Immature natural killer cell (primary cell): ENCODE measurements around the gene CAMK1D. TPM values are rescaled to one million over a fixed set of nuclear protein-coding genes. Genes with fewer than 3 reads are reported as not detected.
"Not testable (repeated sequence)": the region's sequence is repeated elsewhere in the genome, so short reads cannot be mapped to it uniquely, and the experiment has no call there.

Experiments
- DNase-seq, 3 donors: peaks; one replicate each; pipeline ENCODE4 v3.0.0; 2022; ENCODE audit warnings: mixed read lengths in 1 of 3
- H3K27ac Mint-ChIP-seq, 6 donors: one replicate each; pipeline ENCODE4 v1.8.0; 2020; ENCODE audit warnings: mixed read lengths in 6 of 6, mild to moderate bottlenecking in 5 of 6, inconsistent platforms in 4 of 6, moderate library complexity in 3 of 6
- H3K27me3 Mint-ChIP-seq, 3 donors: one replicate each; pipeline ENCODE4 v1.8.0; 2020 to 2021; ENCODE audit warnings: low read depth in 3 of 3, mild to moderate bottlenecking in 3 of 3, mixed read lengths in 3 of 3, moderate library complexity in 3 of 3, inconsistent platforms in 1 of 3
- H3K36me3 Mint-ChIP-seq, 3 donors: one replicate each; pipeline ENCODE4 v1.8.0; 2020; ENCODE audit warnings: mixed read lengths in 3 of 3, inconsistent platforms in 2 of 3, mild to moderate bottlenecking in 2 of 3
- H3K4me1 Mint-ChIP-seq, 2 donors: one replicate each; pipeline ENCODE4 v1.8.0; 2020; ENCODE audit warnings: inconsistent platforms in 2 of 2, mild to moderate bottlenecking in 2 of 2, mixed read lengths in 2 of 2, moderate library complexity in 1 of 2
- H3K4me3 Mint-ChIP-seq, 5 donors: one replicate each; pipeline ENCODE4 v1.8.0; 2020; ENCODE audit warnings: mild to moderate bottlenecking in 5 of 5, mixed read lengths in 5 of 5, inconsistent platforms in 3 of 5, moderate library complexity in 3 of 5
- H3K9me3 Mint-ChIP-seq, 6 donors: one replicate each; pipeline ENCODE4 v1.8.0; 2020; ENCODE audit warnings: mild to moderate bottlenecking in 6 of 6, mixed read lengths in 6 of 6, inconsistent platforms in 4 of 6, moderate library complexity in 3 of 6
- polyA plus RNA-seq, 3 donors: library from polyadenylated mRNA; unstranded; fragments of 300-500 nt; fragmentation: Illumina TruSeq; gene quantifications; one replicate each; pipeline ENCODE4 v1.2.3, GENCODE V29; 2021

The CAMK1D gene
- polyA plus RNA-seq, 3 donors from 2014 or later = 5.3 to 19.3 (median 7.7) TPM

DNA sequence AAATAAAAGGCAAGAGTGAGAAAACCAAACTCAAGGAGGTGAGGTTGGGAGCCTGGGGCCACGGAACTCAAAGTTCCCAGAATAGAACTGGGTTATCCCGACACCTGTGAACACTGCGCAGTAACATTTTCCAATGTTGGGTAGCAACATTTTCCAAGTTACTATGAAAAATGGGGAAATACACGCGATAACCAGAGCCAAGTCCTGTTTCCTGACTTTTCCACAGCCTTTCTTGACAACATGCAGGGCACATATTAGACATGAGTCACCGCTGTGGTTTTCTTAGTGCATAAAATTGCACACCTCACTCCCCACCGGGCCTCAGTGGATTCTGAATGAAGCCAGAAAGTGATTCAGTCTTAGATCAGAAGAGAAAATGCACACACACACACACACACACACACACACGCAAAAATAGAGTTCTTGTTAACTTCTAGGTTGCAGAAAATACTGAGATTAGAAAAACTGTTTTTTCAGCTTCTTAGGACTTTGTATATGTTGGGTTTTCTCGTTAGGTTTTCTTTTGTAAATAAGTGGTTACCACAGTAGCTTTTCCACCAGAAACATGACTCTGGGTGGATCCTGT lies 70.0 kb downstream of the CAMK1D start:
- no peaks in the 10 kb centered on the region for H3K9me3 Mint-ChIP-seq
- no peaks in the 10 kb centered on the region for H3K36me3 Mint-ChIP-seq
- no peaks in the 10 kb centered on the region for H3K27me3 Mint-ChIP-seq
- peak; percentile 15 to 22 (median 20) for DNase-seq
- H3K4me3 Mint-ChIP-seq = peak overlapping the region in 1 of 5 donors; percentile 21
- peak overlapping the region in 4 of 6 donors; percentile 8 to 65 (median 34) for H3K27ac Mint-ChIP-seq
- H3K4me1 Mint-ChIP-seq = peaks cover 33 to 49% of the 10 kb centered on the region in 2 donors

DNA sequence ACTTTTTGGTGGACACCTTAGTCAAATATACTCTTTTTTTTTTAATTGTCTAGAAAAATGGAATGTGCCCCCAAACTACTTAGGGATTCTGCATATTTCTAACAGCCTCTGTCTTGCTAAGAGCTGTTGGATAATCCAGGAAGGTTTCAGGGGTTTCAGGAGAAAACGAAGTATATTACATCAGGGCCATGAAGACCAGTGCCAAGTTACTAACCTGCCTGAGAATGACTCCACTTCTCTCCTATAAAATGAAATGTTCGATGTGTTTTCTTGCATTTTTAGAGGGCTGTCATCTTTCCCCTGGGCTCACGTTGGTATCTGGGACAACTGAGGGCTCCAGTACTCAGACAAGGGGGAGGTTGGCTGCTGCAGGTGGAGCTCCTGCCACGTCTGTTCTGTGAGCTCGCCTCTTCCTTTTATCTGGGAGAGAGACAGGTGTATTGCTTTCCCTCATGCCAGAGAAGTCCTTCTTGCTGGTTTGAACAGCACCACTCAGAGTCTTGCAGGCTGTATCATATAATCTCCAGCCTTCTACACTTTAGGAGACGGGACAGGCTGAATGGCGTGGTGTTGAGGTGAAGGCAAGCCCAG lies 71.3 kb downstream of the CAMK1D start:
- Mint-ChIP-seq H3K36me3 (no peaks in the 10 kb centered on the region), H3K9me3 (no peaks in the 10 kb centered on the region), H3K27me3 (no peaks in the 10 kb centered on the region), H3K4me1 (peaks cover 44 to 53% of the 10 kb centered on the region in 2 donors), H3K27ac (no peak overlapping the region), H3K4me3 (no peak overlapping the region)
- no peak for DNase-seq

DNA sequence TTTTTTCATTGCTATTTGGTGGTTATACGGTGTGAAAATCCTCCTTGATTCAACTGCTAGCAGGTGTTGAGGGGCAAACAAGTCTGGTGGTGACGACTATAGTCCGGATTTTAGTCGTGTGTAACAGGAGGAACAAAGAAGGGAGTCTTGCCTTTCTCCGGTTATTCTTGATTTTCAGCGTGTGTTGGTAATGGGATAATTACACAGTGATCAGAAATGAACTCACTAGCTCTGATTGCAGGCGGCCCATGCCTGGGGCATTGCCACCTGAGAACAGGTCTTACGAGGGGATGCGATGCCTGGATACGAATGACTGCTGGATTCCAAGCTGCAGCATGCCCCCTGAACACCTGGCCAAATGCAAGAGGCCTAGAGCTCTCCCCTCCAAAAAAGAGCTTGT lies 72.8 kb downstream of the CAMK1D start:
- no peak for DNase-seq
- H3K9me3 Mint-ChIP-seq = no peaks in the 10 kb centered on the region
- no peak overlapping the region for H3K27ac Mint-ChIP-seq
- H3K4me1 Mint-ChIP-seq = peaks cover 40 to 45% of the 10 kb centered on the region in 2 donors
- H3K36me3 Mint-ChIP-seq = no peaks in the 10 kb centered on the region
- no peak overlapping the region for H3K4me3 Mint-ChIP-seq
- H3K27me3 Mint-ChIP-seq = no peaks in the 10 kb centered on the region

DNA sequence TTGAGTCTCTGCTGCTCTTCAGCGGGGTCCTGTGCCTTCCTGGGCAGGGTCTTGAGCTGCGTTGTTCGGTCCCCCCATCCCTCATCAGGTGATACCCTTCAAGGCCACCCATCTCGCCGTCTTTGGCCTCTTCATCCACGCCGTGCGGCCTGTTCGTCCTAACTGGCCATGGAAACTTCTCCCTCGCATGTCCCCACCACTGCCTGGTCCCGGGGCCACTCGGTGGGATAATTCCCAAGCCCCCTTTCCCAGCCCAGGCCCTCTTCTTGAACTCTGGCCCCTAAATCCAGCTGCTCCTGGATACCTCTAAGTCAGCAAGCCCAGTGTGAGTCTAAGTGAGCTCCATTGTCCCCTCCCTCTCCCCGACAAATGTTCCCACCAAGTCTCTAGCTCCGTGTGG lies 74.5 kb downstream of the CAMK1D start:
- no peak for DNase-seq
- Mint-ChIP-seq H3K4me1 (peaks cover 36% of the 10 kb centered on the region in 2 donors), H3K9me3 (no peaks in the 10 kb centered on the region), H3K4me3 (no peak overlapping the region), H3K27ac (peak overlapping the region in 1 of 6 donors; percentile 56), H3K27me3 (no peaks in the 10 kb centered on the region), H3K36me3 (no peaks in the 10 kb centered on the region)

DNA sequence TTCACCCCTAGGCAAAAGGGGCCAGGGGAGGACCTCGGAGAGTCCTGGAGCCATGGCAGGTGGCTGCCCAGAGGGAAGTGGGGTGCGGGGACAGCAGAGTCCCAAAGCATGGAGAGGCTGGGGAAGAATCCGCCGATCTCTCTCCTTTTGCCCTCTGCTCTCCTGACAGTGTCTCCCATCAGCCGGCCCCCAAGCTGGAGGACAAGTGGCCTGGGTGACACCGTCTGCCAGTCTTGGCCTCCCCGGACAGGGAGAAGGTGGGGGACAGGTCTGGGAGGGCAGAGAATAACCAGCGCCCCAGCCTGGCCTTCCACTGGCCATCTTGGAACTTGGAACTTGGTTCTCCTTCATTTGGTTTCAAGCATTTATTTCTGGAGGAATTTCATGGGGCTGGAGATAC lies 77.9 kb downstream of the CAMK1D start:
- Mint-ChIP-seq H3K9me3 (no peaks in the 10 kb centered on the region), H3K36me3 (no peaks in the 10 kb centered on the region), H3K4me1 (peaks cover 26 to 35% of the 10 kb centered on the region in 2 donors), H3K4me3 (no peak overlapping the region), H3K27ac (no peak overlapping the region), H3K27me3 (peaks cover 0 to 4% (median under 1%) of the 10 kb centered on the region in 3 donors)
- no peak for DNase-seq

DNA sequence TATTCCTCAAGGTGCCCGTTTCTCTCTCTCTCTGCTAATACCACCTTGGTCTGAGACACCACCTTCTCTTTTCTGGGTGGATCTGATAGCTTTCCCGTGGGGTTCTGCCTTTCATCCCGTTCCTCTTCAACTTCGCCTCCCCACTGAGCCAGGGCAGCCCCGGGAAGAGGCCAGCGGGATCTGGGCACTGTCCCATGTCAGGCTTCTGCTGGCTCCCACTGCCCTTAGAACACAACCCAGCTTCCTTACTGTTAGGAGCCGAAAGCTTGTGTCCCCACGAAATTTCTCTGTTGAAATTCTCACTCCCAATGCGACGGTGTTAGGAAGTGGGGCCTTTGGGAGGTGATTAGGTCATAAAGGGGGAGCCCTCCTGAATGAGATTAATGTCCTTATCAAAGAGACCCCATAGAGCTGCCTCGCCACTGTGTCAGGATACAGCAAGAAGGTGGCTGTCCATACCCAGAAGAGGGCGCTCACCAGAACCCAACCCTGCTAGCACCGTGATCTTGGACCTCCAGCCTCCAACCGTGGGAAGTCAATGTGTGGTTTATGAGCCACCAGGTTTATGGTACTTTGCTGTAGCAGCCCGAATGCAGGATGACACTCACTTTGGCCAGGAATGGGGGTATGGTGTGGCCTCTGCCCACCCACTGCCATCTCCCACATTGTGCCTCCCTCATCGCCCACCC lies 79.2 kb downstream of the CAMK1D start:
- Mint-ChIP-seq H3K27ac (no peak overlapping the region), H3K4me1 (peaks cover 29 to 36% of the 10 kb centered on the region in 2 donors), H3K4me3 (no peak overlapping the region), H3K36me3 (no peaks in the 10 kb centered on the region), H3K9me3 (no peaks in the 10 kb centered on the region), H3K27me3 (peaks cover 0 to 4% (median 2%) of the 10 kb centered on the region in 3 donors)
- no peak for DNase-seq

DNA sequence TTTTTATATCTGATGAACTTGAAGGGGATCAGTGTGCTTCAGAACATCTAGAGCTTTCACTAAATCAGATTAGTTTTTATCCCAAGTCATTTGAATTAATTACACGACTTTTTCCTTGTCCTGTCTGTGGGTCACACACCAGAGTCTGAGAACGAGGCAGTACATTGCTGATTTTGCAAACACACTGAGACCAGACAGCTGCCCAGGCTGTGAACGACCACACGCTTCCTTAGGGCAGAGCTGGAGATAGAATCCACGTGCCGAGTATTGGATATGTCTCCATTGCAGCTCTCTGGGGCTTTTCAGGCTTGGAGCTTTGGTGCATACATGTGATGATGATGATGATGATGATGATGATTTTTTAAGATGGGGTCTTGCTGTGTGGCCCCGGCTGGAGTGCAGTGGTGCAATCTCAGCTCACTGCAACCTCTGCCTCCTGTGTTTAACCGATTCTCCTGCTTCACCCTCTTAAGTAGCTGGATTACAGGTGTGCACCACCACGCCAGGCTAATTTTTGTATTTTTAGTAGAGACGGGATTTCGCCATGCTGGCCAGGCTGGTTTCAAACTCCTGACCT lies 81.1 kb downstream of the CAMK1D start:
- H3K27me3 Mint-ChIP-seq = peaks cover 0 to 7% (median 2%) of the 10 kb centered on the region in 3 donors
- no peaks in the 10 kb centered on the region for H3K36me3 Mint-ChIP-seq
- DNase-seq = no peak
- no peak overlapping the region for H3K27ac Mint-ChIP-seq
- H3K9me3 Mint-ChIP-seq = no peaks in the 10 kb centered on the region
- peaks cover 15 to 28% of the 10 kb centered on the region in 2 donors for H3K4me1 Mint-ChIP-seq
- H3K4me3 Mint-ChIP-seq = no peak overlapping the region

DNA sequence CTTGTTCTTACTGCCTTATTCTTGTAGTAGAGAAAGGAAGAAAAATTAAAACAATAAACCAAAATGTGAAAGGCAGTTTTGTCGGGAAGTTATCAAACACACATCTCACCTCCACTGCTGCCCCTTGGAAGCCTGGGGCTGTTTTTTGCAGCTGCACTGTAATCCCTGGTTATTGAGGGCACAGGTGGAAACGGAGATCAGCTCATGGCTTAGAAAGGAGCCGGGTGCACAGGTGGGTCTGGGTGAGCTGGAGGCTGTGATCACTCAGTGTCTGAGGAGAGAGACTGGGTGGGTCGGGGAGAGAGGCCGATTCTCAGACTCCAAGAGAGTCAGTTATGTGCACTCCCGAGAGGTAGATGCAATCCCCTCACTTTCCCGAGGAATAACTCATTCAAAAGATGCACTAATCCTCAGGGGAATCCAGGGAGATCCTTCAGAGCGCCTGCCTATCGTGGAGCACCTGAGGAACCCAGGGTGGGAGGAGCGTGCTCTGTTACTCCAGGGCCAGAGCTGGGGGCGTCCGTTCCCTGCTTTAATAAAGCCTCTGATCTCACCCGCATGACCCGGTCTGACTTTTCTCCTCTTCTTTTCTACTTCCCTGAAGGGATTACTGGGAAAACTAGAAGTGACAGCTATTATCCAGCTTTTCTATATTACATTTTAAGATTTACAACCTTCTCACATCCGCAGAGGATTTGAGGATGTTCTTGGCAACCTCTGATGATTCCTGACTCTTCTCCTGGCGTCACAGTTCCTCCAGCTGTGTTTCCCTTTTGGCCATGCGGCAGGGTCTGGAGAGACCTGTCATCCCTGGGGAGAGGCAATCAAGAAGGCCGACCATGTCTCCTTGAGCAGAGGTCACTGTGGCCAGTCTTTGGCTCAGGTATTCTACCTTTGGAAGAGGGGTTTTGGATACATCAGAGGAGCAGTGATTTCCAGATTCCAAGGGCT lies 82.1 kb downstream of the CAMK1D start:
- no peak for DNase-seq
- Mint-ChIP-seq H3K27me3 (peaks cover 0 to 7% (median 2%) of the 10 kb centered on the region in 3 donors), H3K36me3 (no peaks in the 10 kb centered on the region), H3K4me3 (no peak overlapping the region), H3K27ac (no peak overlapping the region), H3K9me3 (no peaks in the 10 kb centered on the region), H3K4me1 (peaks cover 14 to 25% of the 10 kb centered on the region in 2 donors)

DNA sequence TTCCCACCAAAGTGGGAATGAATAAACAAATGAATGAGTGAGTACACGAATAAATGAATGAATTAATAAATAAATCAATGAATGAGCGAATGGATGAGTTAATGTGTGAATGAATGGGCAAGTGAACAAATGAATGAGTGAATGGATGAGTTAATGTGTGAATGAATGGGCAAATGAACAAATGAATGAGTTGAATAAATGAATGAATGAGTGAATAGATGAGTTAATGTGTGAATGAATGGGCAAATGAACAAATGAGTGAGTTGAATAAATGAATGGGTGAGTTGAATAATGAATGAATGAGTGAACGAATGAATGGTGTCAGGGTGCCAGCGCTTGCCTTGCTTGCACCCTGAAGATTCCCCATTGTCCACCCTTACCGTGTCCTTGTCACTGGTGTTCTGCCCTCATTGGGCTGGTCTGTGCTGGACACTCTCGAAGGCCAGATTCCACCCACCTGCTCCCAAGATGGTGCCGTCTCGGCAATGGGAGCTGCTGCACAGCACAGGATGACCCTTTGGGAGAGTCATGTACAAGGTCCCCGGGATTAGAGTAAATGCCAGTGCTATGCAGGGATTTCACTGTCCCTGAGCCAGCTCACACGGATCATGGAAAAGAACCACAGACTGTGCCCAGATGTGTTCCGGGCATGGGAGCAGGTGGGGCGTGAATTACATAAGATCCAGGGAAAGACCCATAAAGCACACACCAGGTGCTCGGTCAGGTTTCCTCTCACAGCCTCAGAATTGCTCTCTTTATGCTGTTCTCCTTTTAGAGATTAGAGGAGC lies 83.2 kb downstream of the CAMK1D start:
- Mint-ChIP-seq H3K9me3 (peaks cover 0 to 2% (median 0%) of the 10 kb centered on the region in 6 donors), H3K27me3 (peaks cover 0 to 7% (median 2%) of the 10 kb centered on the region in 3 donors), H3K4me3 (no peak overlapping the region), H3K4me1 (peaks cover 17 to 25% of the 10 kb centered on the region in 2 donors), H3K36me3 (no peaks in the 10 kb centered on the region), H3K27ac (no peak overlapping the region)
- DNase-seq = no peak

DNA sequence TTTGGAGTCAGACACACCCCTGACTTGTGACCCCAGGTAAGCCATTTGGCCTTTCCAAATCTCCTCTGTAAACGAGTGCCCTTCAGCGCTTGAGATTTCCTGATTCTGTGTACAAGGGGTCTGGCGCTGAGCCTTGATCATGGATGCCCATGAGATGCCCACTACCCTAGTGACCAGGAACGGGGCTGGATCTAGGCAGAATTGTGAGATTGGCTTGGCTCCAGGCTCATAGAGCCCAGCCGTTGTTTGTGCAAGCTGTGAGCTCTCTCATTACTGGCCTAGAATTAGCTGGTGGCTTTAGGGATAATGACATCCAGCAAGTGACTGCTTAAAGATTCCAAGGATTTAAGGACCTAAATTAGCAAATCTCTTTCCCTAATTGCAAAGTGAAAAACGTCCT lies 84.9 kb downstream of the CAMK1D start:
- Mint-ChIP-seq H3K4me3 (no peak overlapping the region), H3K4me1 (peaks cover 22 to 37% of the 10 kb centered on the region in 2 donors), H3K9me3 (peaks cover 0 to 2% (median 0%) of the 10 kb centered on the region in 6 donors), H3K27ac (no peak overlapping the region), H3K36me3 (peaks cover under 1 to 4% (median under 1%) of the 10 kb centered on the region in 3 donors), H3K27me3 (peaks cover 0 to 7% (median 2%) of the 10 kb centered on the region in 3 donors)
- DNase-seq = no peak

DNA sequence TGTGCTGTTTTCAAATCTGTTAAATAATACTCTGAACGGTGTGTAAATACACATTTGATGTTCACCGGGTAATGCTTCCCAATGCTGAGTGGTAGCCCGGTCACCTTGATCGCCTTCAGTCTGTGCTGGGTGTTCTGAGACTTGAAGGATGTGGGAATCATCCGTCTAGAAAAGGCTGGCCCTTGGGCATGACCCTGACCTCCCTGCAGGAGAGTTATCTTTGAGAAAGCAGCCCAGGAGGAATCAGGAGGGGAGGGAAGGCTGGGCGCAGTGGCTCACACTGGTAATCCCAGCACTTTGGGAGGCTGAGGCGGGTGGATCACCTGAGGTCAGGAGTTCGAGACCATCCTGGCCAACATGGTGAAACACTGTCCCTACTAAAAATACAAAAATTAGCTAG lies 85.3 kb downstream of the CAMK1D start:
- DNase-seq, H3K27me3 Mint-ChIP-seq, H3K36me3 Mint-ChIP-seq, H3K9me3 Mint-ChIP-seq, H3K27ac Mint-ChIP-seq, H3K4me3 Mint-ChIP-seq: not testable (repeated sequence)
- peaks cover 26 to 40% of the 10 kb centered on the region in 2 donors for H3K4me1 Mint-ChIP-seq

DNA sequence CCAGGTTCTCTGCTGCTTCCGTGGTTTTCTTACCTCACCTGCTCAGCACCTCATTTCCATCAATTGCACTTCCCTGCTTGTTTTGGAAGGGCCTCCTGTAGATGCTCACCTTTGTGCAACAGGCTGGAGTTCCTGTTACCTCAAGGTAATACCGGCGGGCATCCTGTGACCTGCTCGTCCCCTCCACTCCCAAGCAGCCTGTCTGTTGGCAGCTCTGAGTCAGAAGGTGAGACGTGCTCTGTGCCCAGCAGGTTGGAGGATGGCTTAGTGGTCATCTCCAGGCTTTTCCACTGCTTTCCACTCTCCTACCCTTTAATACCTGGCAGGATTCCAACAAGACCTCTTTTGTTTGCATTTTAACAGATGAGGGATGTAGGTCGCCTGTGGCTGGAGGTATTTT lies 86.0 kb downstream of the CAMK1D start:
- peaks cover 0 to 6% (median 2%) of the 10 kb centered on the region in 3 donors for H3K27me3 Mint-ChIP-seq
- peaks cover 0 to 2% (median 0%) of the 10 kb centered on the region in 6 donors for H3K9me3 Mint-ChIP-seq
- peaks cover 24 to 38% of the 10 kb centered on the region in 2 donors for H3K4me1 Mint-ChIP-seq
- peaks cover 6 to 9% (median 6%) of the 10 kb centered on the region in 3 donors for H3K36me3 Mint-ChIP-seq
- H3K4me3 Mint-ChIP-seq = no peak overlapping the region
- H3K27ac Mint-ChIP-seq = no peak overlapping the region
- no peak for DNase-seq
